NCI-H146 treated with DMSO at 0.1 percent for 48 hours (cell line): Measurements from ENCODE around the gene FSTL3.
A peak's percentile ranks its signal among the peaks of the same experiment; 100 is the strongest.
"Not testable (repeated sequence)": the region's sequence is repeated elsewhere in the genome, so short reads cannot be mapped to it uniquely, and the experiment has no call there.

Experiments
- DNase-seq: peaks from one replicate; lab custom pipeline; 2025; ENCODE audit not compliant: unreplicated experiment; lab: John Stamatoyannopoulos, UW

Gene FSTL3

GRCh38 chr19:676339-677105 is at the start of gene FSTL3:
FSTL3 (plus strand) TSS chr19:676392; CDS start chr19:676424, 32 bp downstream.
- DNase-seq: no peak

DNA sequence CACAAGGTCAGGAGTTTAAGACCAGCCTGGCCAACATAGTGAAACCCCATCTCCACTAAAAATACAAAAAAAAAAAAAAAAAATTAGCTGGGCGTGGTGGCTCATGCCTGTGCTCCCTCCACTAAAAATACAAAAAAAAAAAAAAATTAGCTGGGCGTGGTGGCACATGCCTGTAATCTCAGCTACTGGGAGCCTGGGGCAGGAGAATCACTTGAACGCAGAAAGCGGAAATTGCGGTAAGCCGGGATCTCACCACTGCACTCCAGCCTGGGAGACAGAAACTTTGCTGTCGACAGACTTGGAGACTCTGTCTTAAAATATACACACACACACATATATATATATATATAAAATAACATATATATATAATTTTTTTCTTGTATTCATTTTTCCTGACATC is 49.6 kb upstream of the FSTL3 start:
- DNase-seq: not testable (repeated sequence)

DNA sequence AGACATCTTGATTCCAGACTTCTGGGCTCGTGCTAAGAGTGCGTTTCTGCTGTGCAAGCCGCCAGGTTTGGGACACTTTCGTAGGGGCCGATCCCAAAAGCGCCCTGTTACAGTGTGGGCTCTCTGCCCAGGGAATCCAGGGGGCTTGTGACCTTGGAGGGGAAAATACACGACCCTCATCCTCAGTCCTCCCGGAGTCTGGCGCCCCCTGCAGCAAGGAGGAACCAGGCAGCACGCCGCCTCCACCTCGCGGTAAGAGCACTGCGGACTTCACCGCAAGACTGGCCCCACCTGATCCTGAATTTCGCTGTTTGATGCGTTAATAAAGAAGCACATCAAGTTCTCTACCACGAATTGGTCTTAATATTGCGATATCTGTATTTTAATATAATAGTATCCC is 48.0 kb upstream of the FSTL3 start:
- no peak for DNase-seq

GRCh38 chr19:629515-629914 is 46.7 kb upstream of the FSTL3 start:
- DNase-seq: peak; percentile 39

DNA sequence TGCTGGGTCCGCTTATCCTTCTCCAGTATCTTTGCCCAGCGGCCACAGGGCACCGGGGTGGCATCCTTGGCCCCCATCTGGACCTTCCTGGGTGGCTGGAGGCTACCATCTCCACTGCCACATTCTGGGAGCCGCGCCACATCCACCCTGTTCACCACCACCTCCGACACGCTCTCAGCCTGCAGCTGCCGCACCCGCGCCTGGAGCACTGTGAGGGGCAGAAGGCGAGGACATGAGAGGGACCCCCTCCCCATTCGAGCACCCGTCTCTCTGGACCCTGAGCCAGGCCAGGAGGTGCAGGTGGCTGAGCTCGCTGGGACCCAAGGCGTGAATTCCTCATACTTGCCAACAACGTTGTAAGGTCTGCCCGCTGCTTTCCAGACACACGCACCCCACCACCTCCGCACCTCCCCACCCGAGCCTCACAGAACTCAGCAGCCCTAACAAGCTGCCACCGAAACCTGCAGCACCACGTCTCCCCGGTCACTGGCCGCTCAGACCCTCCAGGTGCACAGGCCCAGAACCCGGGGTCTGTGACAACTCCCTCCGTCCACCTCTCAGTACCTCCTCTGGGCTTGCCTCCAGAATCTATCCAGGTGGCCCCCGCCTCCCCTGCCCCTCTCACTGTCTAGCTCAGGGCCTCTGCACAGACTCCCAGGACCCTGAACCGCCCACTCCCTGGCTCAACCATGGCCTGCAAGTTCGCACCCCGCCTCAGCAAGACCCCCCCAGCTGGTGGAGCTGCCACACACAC is 46.1 kb upstream of the FSTL3 start:
- no peak for DNase-seq

GRCh38 chr19:632579-633067 is 43.6 kb upstream of the FSTL3 start:
- no peak for DNase-seq

DNA sequence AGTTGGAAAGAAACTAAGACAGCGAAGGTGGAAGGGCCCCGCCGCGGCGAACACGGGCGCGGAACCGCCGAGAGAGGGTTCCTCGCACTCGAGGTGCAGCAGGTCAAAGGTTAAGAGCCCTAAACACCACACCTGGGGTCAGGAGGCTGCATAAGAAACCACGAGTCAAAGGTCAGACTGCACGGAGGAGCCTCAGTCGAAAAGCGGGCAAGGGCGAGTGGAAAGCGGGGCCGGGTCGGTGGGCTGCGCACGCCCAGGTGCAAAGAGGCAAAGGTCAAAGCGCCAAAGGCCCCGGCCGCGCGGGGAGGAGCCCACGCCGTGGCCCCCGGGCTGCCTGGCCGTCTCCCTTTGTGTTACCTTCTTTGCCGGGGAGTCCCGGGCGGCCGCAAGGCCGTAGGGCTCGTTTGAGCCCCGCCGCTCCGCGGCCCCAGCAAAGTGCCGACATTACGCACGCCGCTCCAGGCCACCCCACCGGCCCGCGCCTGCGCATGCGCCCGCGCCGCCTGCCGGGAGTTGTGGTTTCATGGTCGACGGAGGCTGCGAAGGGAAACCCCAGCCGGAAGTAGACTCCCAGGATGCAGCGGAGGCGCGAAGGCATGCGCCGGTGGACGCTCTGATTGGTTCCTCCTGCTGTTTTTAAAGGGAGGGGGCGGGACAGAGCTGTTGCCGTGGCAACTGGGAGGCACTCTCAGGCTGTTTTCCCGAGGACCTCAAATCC is 43.0 kb upstream of the FSTL3 start, which contains the start of gene POLRMT:
Gene POLRMT (minus strand): TSS at position 470 of the 718 bp plus-strand sequence. CDS start 25 bp downstream, at position 445.
- DNase-seq: peak; percentile 77

DNA sequence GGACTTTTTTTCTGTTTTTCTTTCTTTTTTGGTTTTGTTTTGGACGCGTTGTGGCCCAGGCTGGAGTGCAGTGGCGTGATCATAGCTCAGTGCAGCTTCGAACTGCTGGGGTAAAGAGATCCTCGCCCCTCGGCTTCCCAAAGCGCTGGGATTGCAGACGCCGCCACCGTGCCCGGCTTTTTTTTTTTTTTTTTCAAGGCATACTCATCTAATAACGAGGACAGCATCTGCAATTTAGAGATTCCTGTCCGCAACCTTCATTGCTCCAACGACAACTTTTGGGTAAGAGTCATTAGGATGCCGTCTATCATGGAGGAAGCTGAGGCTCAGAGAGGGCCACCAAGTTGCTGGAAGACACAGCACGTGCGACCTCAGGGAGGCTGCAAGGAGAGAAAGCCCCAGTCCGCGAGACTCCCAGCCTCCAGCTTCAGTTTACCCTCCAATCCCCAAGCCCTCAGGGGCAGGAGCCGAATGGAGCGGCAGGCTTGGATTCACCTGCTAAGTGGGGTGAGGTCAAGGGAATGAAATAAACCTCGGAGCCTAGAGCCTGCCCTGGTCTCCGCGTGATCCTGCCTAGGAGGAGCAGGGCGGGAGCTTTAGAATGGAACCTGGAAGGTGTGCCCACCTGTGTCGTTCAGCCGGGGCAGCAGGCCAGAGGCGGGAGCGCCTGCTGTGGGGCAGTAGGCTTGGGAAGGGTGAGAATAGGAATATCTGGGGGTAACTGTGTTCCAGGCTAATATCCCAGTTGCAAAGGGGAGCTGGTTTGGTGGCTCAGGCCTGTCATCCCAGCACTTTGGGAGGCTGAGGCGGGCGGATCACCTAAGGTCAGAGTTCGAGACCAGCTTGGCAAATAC is 42.2 kb upstream of the FSTL3 start:
- DNase-seq: no peak

- DNase-seq: no peak
These were observed 41.1 kb upstream of the FSTL3 start for GRCh38 chr19:634975-635652.

DNA sequence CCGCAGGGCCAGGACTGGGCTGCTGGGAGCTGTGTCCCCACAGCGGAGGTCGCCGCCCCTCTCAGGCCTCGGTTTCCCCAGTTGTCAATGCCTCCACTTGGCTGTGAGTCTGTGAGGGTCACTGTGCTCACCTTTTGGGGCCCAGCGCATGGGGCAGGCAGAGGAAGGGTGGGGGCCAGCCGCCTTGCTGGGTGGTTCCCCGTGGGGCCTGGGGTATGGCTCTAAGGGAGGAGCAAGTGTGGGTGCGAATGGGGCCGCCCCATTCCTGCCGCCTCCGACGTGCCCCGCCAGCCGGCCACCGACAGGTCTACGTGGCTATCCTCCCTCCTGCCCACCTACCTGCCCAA is 37.3 kb upstream of the FSTL3 start:
- no peak for DNase-seq

DNA sequence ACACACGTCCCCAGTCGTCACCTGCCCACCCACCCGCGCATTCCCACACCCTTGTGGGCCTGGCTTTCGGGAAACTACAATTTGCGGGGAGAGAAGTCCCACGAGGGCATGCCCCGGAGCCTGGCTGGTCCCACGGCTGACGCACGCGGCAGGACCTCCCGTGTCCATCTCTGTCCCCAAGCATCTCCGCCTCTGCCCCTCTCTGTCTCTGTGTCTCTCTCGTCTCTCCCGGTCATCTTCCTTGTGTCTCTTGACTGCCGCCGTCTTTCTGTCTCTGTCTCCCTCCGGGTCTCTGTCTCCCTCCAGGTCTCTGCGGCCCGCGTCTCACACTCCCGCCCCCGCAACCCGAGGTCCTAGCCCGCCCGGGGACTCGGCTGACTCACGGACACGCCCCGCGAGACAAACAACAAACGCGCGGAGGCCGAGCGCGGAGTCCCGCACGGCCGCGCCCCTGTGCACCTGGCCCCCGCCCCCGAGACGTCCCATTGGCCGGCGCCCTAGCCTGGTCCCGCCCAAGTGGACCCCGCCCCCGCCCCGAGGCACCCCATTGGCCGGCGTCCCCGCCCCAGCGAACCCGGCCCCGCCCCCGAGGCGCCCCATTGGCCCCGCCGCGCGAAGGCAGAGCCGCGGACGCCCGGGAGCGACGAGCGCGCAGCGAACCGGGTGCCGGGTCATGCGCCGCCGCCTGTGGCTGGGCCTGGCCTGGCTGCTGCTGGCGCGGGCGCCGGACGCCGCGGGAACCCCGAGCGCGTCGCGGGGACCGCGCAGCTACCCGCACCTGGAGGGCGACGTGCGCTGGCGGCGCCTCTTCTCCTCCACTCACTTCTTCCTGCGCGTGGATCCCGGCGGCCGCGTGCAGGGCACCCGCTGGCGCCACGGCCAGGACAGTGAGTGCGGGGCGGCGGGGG is 36.7 kb upstream of the FSTL3 start, which contains the start of gene FGF22:
Gene FGF22 (plus strand): TSS at position 627 of the 908 bp plus-strand sequence. CDS start 47 bp downstream, at position 674.
- DNase-seq: peak; percentile 46

DNA sequence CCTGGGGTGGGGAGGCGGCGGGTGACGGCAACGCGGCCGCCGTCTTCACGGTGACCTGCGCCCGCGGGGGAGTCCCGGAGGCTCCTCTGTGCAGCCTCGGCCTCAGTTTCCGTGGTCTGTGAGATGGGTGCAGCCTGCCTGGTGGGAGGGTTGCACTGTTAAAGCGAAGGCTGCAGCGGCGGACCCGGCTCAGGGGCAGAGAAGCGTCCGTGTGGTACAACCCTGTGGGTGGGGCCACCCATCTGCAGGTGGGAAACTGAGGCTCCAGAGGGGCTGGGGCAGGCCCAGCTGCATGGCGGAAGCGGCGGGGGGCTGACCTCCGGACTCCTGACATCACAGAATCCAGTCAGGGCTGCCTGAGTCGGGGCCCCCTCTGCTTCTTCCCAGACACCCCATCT is 36.0 kb upstream of the FSTL3 start:
- no peak for DNase-seq

DNA sequence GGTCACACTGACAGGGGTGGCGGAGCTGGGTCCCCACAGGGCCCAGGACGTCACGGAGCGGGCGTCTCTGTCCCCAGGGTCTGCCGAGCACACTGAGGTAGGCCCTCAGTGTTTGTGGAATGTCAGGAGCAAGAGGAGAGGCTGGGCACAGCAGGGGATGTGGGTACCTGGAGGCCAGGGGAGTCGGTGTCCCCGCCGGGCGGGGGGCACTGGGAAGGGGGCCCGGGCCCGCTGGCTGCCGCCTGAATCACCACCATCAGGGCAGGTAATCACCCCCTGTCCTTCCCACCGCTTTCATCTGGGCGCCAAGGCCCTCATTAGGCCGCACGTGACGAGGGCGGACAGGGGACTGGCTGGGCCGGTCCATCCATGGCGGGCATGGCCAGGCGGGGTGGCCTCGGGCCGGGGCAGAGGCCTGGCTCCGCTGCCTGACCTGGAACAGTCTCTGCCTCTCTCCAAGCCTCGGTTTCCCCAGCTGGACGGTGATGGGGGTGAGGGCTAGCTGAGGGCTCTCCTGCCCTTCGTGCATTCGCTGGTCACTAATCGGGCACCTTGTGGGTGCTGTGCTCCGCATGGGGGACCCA is 35.5 kb upstream of the FSTL3 start:
- DNase-seq: no peak

- no peak for DNase-seq
These were observed 34.5 kb upstream of the FSTL3 start for GRCh38 chr19:641702-642101.

- no peak for DNase-seq
These were observed 33.1 kb upstream of the FSTL3 start for GRCh38 chr19:642767-643727.

GRCh38 chr19:643736-644135 is 32.5 kb upstream of the FSTL3 start:
- DNase-seq: no peak

- DNase-seq: no peak
These were observed 31.8 kb upstream of the FSTL3 start for GRCh38 chr19:644363-644762.
